A673 (cell line): ENCODE data around the gene GPR137C. TPM values are rescaled to one million over a fixed set of nuclear protein-coding genes. Genes with fewer than 3 reads are reported as not detected.

Experiments used
- BruUV-seq: library from RNA; stranded (reverse); fragments of 400-500 nt; replicated peaks from 2 replicates; lab custom pipeline; 2021; lab: Mats Ljungman, UMichigan
- CTCF ChIA-PET: fragments of 300-600 bp; sonication (Branson Sonifier 250); formaldehyde crosslinking; loops from one replicate; lab custom pipeline; 2022; ENCODE audit warnings: antibody characterized with exemption; lab: Charles Lee
- POLR2A ChIA-PET: fragments of 300-600 bp; sonication (Branson Sonifier 250); formaldehyde crosslinking; loops from one replicate; lab custom pipeline; 2022; ENCODE audit warnings: antibody characterized with exemption; ENCODE audit not compliant: low non-redundant PET; lab: Charles Lee
- DNase-seq: peaks from one replicate; pipeline ENCODE4 v3.0.0-alpha.2; 2015; ENCODE audit warnings: low spot score
- H3K27ac ChIP-seq: fragments of 200-600 bp; sonication (generic); 2 replicates; pipeline ENCODE4 v1.5.1; 2016; ENCODE audit warnings: mixed run types, low read depth, mild to moderate bottlenecking, mixed read lengths, antibody characterized with exemption, low read length; ENCODE audit not compliant: poor library complexity, severe bottlenecking
- H3K27me3 ChIP-seq: fragments of 200-600 bp; sonication (generic); replicated peaks from 2 replicates; pipeline ENCODE4 v1.6.1; 2017; ENCODE audit warnings: mixed run types, low read depth, mild to moderate bottlenecking, mixed read lengths, antibody characterized with exemption, low read length; ENCODE audit not compliant: insufficient read depth, poor library complexity
- H3K36me3 ChIP-seq: fragments of 200-600 bp; sonication (generic); 2 replicates; pipeline ENCODE4 v1.6.1; 2016; ENCODE audit warnings: mixed run types, mild to moderate bottlenecking, mixed read lengths, antibody characterized with exemption, low read length; ENCODE audit not compliant: insufficient read depth, poor library complexity, severe bottlenecking
- H3K4me1 ChIP-seq: fragments of 200-600 bp; sonication (generic); 2 replicates; pipeline ENCODE4 v1.6.1; 2017; ENCODE audit warnings: mixed run types, mild to moderate bottlenecking, mixed read lengths, antibody characterized with exemption, low read length; ENCODE audit not compliant: insufficient read depth, poor library complexity, severe bottlenecking
- H3K4me3 ChIP-seq: fragments of 200-600 bp; sonication (generic); 2 replicates; pipeline ENCODE4 v1.5.1; 2016; ENCODE audit warnings: low read depth, mixed run types, mild to moderate bottlenecking, mixed read lengths, low read length; ENCODE audit not compliant: poor library complexity, severe bottlenecking
- H3K9me3 ChIP-seq: fragments of 200-600 bp; sonication (generic); 2 replicates; pipeline ENCODE4 v1.6.1; 2016; ENCODE audit warnings: mixed run types, low read depth, mild to moderate bottlenecking, mixed read lengths, antibody characterized with exemption, low read length; ENCODE audit not compliant: poor library complexity, severe bottlenecking
- CTCF ChIP-seq: fragments of 300-800, 200-600 bp; sonication (generic); conservative IDR thresholded peaks from 2 replicates; pipeline ENCODE4 v1.5.1; 2017; ENCODE audit warnings: low read depth, mild to moderate bottlenecking, antibody characterized with exemption, low read length, moderate library complexity, mixed read lengths
- EZH2 ChIP-seq: fragments of 200-600 bp; sonication (generic); IDR thresholded peaks from 2 replicates; pipeline ENCODE4 v1.6.1; 2017; ENCODE audit warnings: borderline replicate concordance, low read depth, mild to moderate bottlenecking, mixed read lengths, antibody characterized with exemption, low read length; ENCODE audit not compliant: poor library complexity, severe bottlenecking
- intact Hi-C: fragments of 100-400 bp; cut with micrococcal nuclease; formaldehyde crosslinking; loops from one replicate; pipeline ENCODE4 v1.10.0; 2022; ENCODE audit not compliant: unreplicated experiment
- total RNA-seq: library from RNA; stranded (reverse); gene quantifications from 2 replicates; pipeline ENCODE4 v1.2.3, GENCODE V29; 2021

Gene GPR137C
- total RNA-seq, 1 experiment from 2014 or later = 2.8 TPM

- no peaks in the 10 kb centered on the region for H3K27me3 ChIP-seq
- no peak for DNase-seq
- H3K9me3 ChIP-seq = no peaks in the 10 kb centered on the region
- H3K36me3 ChIP-seq = peaks cover 6% of the 10 kb centered on the region
- no TSS peak for BruUV-seq
- CTCF ChIA-PET = no interaction called here
- peaks cover 11% of the 10 kb centered on the region for H3K4me1 ChIP-seq
- H3K4me3 ChIP-seq = no peak overlapping the region
- no peak for TF ChIP-seq CTCF
- TF ChIP-seq EZH2 = no peak
- POLR2A ChIA-PET = no interaction called here
- intact Hi-C loops = no loop called here
- no peak overlapping the region for H3K27ac ChIP-seq
These were observed 133.5 kb downstream of the GPR137C start for GRCh38 chr14:52686176-52686575.

Other genes starting within 250 kb of the GPR137C start
- gene PTGER2, start 238.5 kb upstream of the GPR137C start, total RNA-seq = not detected in 2 replicates
- gene TXNDC16, start 331 bp upstream of the GPR137C start, total RNA-seq = 3.4 and 4.8 TPM in 2 replicates
- gene ERO1A, start 142.7 kb downstream of the GPR137C start, total RNA-seq = 45.9 and 52.1 TPM in 2 replicates
- 177 and 190 TPM in 2 replicates for gene PSMC6, start 154.4 kb downstream of the GPR137C start, total RNA-seq
- 8.7 and 9.4 TPM in 2 replicates for gene STYX, start 177.3 kb downstream of the GPR137C start, total RNA-seq
- gene GNPNAT1, start 238.8 kb downstream of the GPR137C start, total RNA-seq = 33.9 and 34.4 TPM in 2 replicates